OCI-M1 (cell line): ENCODE results near the gene PRMT1.
"Not testable (repeated sequence)": the region's sequence is repeated elsewhere in the genome, so short reads cannot be mapped to it uniquely, and the experiment has no call there.

Source experiments
- DNase-seq: peaks from one replicate; lab custom pipeline; 2025; lab: John Stamatoyannopoulos, UW

PRMT1 gene

DNA sequence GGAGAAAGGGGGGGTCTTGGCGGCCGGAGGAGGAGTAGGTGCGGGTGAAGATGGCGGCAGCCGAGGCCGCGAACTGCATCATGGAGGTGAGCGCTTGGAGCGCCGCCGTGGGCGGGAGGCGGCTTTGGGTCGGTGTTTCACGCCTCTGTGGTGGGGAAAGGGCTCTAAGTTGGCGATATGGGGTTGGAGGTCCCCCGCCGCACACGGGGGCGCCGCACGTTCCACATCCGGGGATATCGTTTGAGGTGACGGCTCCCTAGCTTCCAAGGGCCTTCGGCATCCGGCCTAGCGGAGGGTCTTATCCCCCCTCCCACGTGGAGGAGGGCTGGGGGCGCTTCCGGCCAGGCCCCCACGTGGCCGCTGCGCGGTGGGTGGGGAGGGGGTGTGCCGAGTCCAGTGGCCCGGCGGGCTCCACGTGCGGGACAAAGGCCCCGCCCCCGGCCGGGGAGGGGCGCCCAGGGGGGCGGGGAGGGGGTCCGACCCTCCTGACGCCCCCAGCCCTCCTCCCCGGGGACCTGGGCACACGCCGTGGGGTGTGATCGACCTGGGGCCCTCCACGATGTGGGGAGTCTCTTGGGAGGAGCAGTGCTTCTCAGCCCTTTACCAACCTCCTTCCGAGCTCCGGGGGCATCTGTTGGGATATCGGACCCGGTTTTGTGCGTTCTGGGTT lies at the start of gene PRMT1:
TSS of gene PRMT1 (plus strand) at position 41 of the 670 bp plus-strand sequence. CDS start at position 51, 10 bp downstream.
- DNase-seq: peak; percentile 80

DNA sequence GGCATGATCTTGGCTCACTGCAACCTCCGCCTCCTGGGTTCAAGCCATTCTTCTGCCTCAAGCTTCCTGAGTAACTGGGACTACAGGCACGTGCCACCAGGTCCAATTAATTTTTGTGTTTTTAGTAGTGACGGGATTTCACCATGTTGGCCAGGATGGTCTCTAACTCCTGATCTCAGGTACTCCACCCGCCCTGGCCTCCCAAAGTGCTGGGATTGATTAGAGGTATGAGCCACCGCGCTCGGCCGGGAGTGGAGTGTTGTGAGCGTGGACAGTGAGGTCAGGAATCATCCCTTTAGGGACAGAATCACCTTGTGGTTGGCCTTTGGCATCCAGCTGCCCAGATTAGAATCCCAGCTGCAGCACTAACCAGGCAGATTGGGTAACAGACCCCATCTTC lies 47.4 kb upstream of the PRMT1 start:
- DNase-seq: no peak

GRCh38 chr19:49631014-49631588 lies 46.0 kb upstream of the PRMT1 start:
- DNase-seq: no peak

GRCh38 chr19:49631610-49632192 lies 45.4 kb upstream of the PRMT1 start:
- DNase-seq: no peak

DNA sequence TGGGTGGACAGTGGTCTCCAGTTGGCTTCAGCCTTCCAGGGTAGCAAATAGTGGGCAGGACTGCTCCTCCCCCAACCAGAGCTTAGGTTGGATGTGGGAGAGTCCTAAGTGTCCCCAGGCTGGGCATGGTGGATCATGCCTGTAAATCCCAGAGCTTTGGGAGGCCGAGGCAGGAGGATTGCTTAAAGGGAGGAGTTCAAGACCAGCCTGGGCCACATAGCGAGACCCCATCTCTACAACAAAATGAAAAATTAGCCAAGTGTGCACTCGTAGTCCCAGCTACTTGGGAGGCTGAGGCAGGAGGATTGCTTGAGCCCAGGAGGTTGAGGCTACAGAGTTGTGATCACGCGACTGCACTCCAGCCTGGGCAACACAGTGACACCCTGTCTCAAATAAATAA lies 44.5 kb upstream of the PRMT1 start:
- no peak for DNase-seq

GRCh38 chr19:49633273-49633672 lies 43.8 kb upstream of the PRMT1 start:
- DNase-seq: not testable (repeated sequence)

- no peak for DNase-seq
Measured at GRCh38 chr19:49635530-49636232, 41.4 kb upstream of the PRMT1 start.

DNA sequence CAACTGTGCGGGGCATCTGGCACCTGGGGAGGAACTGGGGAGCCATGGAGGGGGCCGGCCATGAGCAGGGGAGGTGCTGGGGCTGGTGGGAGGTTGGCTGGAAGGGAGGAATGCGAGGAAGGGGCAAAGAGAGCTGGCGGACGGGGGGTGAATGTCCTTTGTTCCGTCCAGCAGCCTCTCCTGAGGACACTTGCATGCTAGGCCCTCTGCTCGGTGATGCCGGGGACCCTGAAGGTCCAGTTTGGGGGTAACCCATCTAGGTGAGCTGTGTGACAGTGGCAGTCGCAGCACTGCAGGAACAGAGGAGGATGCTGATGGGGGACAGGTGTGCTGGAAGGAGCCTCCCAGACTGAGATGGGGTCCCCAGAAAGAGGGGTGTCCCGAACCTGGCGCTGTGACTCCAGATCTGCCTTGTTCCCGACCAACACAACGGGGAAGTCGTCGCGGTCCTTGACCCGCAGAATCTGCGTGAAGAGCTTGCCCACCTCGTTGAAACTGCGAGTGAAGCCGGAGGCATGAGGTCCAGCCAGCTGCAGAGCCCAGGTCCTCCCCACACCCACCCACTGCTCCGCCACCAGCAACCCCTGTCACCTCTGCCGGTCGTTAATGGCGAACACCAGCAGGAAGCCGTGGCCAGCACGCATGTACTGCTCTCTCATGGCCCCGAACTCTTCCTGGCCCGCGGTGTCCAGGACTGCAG lies 40.7 kb upstream of the PRMT1 start:
- DNase-seq: no peak

DNA sequence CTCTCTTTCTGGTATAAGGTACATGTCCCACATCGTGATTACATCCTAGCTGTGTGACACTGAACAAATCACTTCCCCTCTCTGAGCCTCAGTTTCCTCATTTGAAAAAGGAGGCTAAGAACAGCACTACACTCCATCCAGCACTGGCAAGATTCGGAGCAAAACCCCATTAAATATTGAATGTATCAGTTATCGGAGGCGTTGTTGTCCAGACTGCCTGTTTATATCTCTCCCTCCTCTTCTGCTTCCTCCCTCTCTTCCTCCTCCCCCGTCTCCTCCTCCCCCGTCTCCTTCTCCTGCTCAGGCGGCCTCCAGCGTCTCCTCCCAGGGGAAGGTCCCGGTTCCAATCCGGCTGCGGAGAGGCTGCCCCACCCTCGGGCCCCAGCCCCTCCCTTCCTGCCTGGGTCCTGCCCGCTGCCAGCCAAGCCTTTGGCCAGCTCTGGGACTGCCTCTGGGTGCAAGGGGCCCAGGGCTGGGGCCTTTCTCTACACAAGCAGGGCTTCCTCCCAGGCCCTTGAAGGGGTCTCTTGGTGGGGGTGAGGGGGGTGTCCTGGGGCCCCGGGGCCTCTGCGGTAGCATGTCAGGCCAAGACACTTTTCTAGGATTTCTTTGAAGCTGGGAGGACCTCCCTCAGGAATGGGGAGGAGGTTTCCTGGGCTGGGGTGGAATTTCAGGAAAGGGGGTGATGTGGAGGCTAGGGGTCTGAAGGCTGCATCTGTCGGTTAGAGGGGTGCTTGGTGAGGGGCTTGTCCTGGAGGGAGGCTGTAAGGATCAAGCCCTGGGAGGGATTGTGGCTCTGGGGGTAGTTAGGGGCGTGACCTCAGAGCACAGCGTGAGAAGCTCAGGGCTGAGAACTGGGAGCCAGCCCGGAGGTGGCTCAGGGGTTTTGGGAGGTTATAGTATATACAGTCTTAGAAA lies 39.0 kb upstream of the PRMT1 start:
- DNase-seq: peak; percentile 70

DNA sequence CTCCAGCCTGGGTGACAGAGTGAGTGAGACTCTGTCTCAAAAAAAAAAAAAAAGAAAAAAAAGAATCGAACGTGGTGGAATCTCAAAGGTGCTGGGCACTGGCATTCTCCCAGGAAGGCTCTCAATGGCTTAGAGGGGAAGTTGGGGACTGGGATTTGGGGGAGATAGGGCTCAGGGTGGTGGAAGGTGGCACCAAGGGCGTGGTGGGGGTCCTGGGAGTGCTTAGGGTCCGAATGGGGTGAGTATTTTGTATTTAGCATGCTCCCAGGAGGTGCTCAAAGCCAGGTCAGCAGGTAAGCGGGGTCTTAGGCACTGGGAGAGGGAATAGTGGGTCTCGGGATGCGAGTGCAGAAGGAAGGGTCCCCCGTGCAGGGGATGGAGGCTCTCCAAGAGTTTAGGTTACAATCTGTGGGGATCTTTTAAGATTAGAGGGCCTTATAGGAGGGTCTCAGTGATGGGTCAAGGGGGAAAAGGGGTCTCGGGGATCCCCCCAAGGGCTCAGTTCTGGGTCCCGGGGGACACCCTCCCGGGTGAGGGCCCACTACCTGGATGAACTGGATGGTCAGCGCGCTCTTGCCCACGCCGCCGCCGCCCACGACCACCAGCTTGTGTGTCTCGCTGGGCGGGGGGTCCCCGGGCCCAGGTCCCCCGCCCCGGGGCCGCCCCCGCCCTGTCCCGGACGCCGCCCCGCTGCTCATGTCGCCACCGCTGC lies 37.5 kb upstream of the PRMT1 start:
- DNase-seq: peak; percentile 53

DNA sequence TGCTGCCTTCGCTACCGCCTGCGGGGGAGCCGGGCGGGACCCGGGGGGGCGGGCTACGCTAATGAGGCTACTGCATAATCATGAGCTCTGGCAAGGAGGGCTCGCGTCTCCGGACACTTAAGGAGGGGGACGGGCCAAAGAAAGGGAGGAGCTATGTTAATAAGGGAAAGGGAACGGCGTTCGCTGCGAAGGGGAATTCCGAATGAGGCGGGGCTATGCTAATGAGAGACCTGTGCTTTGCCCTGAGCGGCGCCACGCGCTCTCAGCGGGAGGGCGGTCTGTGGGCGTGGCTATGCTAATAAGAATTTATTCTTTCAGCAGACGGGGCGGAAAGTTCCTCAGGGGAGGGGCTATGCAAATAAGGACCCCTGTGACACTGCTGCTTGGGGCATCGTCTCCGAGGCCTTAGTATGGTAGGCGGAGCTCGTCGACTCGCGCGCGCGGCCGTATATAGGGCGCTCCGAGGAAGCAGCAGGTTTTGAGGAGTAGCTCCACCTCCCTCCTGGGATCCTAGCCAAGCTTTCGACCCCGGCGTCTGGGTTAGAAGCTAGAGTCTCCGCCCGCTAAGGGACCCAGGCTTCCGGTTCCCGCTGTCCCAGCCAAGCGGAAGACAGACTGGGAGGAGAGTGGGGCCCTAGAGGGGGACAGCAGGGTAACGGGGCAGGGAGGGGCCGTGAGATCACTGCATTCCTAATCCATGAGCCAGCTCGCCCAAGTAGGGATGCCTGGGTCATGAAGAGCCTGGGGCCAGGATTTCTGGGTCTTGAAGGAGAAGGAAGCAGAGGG lies 36.8 kb upstream of the PRMT1 start, which contains the start of gene RRAS:
TSS of gene RRAS (minus strand) at position 31 of the 786 bp plus-strand sequence. CDS start 45 bp downstream, outside the sequence.
- peak; percentile 100 for DNase-seq

DNA sequence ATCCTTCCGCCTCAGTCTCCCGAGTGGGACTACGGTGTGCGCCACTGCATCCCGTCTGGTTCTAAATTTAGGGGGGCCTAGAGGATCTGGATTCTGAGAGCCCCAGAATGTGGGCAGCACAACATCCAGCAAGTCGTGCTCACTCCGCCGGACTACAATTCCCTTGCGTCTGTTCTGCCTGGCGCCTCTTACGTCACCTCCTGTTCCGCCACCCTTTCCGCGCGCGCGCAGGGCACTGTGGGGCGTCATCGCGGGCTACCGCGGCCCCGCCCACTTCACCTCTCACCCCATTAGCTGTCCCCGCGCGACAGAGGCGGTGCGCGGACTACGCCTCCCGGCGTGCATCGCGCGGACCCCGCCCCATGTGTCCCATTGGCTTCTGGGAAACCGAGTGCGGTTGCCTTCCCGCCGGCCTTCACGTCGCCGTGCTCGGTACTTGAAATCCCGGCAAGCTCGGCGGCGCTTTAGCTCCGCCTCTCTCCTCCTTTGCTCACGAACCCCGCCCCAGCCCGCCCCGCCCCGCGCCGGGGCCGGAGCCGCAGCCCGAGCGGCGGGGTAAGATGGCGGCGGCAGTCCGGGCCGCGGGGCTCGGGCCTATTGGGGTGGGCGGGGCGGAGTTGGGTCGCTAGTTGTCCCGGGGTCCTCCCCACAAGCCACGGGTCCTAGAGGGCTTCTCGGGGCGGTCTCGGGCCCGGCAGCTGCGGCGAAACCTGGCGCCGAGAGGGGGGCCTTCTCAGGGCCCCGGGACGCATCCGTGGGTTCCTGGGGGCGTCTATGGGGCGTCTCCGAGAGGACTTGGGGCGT lies 35.2 kb upstream of the PRMT1 start, which contains the start of gene SCAF1:
TSS of gene SCAF1 (plus strand) at position 522 of the 804 bp plus-strand sequence. CDS start 2,818 bp downstream, outside the sequence.
- DNase-seq: peak; percentile 100

- peak; percentile 61 for DNase-seq
Measured at GRCh38 chr19:49642492-49643035, 34.5 kb upstream of the PRMT1 start.

GRCh38 chr19:49643466-49643865 lies 33.6 kb upstream of the PRMT1 start:
- DNase-seq: no peak

DNA sequence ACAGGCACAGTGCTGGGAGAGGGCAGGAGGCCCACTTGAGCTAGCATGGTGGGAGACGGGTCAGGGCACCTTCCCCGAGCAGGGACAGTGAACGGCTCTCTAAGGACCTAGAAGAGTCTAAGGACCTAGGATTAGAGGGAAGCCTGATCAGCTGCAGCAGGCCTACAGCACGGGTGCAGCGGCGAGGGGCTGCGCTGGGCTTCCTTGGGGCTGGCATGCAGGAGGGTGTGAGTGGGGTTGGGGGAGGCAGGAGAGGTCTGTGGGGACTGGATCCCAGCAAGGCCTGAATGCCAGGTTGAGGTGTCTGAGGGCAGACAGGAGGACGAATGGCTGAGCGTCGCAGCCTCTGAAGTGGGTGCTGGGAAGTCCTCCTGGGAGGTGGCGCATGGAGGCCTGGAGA lies 31.5 kb upstream of the PRMT1 start:
- no peak for DNase-seq

GRCh38 chr19:49645995-49646394 lies 31.1 kb upstream of the PRMT1 start:
- DNase-seq: no peak

GRCh38 chr19:49646586-49646985 lies 30.5 kb upstream of the PRMT1 start:
- DNase-seq: no peak
